WTC11 (cell line): ENCODE measurements around the gene MAML2. TPM values are rescaled to one million over a fixed set of nuclear protein-coding genes. Genes with fewer than 3 reads are reported as not detected.
A peak's percentile ranks its signal among the peaks of the same experiment; 100 is the strongest.

Experiments used
- ATAC-seq: fragments of 200-7000 bp; cut with Tn5 transposase; 2 replicates; pipeline ENCODE4 v1.10.0; 2021; ENCODE audit warnings: mild to moderate bottlenecking, moderate library complexity
- CTCF ChIA-PET: fragments of 300-600 bp; sonication (Branson Sonifier 250); formaldehyde crosslinking; loops from one replicate; lab custom pipeline; 2021; ENCODE audit warnings: antibody characterized with exemption; lab: Charles Lee
- POLR2A ChIA-PET: fragments of 350-600 bp; sonication (Branson Sonifier 250); formaldehyde crosslinking; loops from one replicate; lab custom pipeline; 2021; ENCODE audit warnings: antibody characterized with exemption; lab: Charles Lee
- DNase-seq: peaks from one replicate; pipeline ENCODE4 v3.0.0; 2021; ENCODE audit warnings: low spot score
- H3K27ac Mint-ChIP-seq: 2 replicates; pipeline ENCODE4 v1.8.0; 2021; ENCODE audit warnings: mixed read lengths
- H3K27me3 Mint-ChIP-seq: 2 replicates; pipeline ENCODE4 v1.8.0; 2021; ENCODE audit warnings: low read depth, mild to moderate bottlenecking, moderate library complexity, mixed read lengths
- H3K36me3 Mint-ChIP-seq: 2 replicates; pipeline ENCODE4 v1.8.0; 2021; ENCODE audit warnings: mixed read lengths
- H3K4me1 Mint-ChIP-seq: 2 replicates; pipeline ENCODE4 v1.8.0; 2022; ENCODE audit warnings: mixed read lengths
- H3K4me3 Mint-ChIP-seq: 2 replicates; pipeline ENCODE4 v1.8.0; 2021; ENCODE audit warnings: mild to moderate bottlenecking, moderate library complexity, mixed read lengths
- H3K9me3 Mint-ChIP-seq: 2 replicates; pipeline ENCODE4 v1.8.0; 2021; ENCODE audit warnings: mixed read lengths
- ATF2 ChIP-seq: sonication (generic); formaldehyde crosslinking; IDR thresholded peaks from 2 replicates; pipeline ENCODE4 v1.8.1; 2022; ENCODE audit warnings: low read depth, missing genetic modification reagents, borderline replicate concordance
- ATF6 ChIP-seq: sonication (generic); formaldehyde crosslinking; IDR thresholded peaks from 2 replicates; pipeline ENCODE4 v1.8.1; 2023; ENCODE audit warnings: mild to moderate bottlenecking, missing genetic modification reagents
- E2F5 ChIP-seq: sonication (generic); formaldehyde crosslinking; IDR thresholded peaks from 2 replicates; pipeline ENCODE4 v1.8.1; 2022; ENCODE audit warnings: mild to moderate bottlenecking, moderate library complexity, missing genetic modification reagents
- FOXP4 ChIP-seq: sonication (generic); formaldehyde crosslinking; IDR thresholded peaks from 2 replicates; pipeline ENCODE4 v1.8.0; 2022; ENCODE audit warnings: mild to moderate bottlenecking, missing genetic modification reagents
- GABPB1 ChIP-seq: sonication (generic); formaldehyde crosslinking; IDR thresholded peaks from 2 replicates; pipeline ENCODE4 v1.8.1; 2023; ENCODE audit warnings: mild to moderate bottlenecking, missing genetic modification reagents
- JUN ChIP-seq: sonication (generic); formaldehyde crosslinking; IDR thresholded peaks from 2 replicates; pipeline ENCODE4 v1.8.0; 2023; ENCODE audit warnings: mild to moderate bottlenecking, missing genetic modification reagents
- MAX ChIP-seq: sonication (generic); formaldehyde crosslinking; IDR thresholded peaks from 2 replicates; pipeline ENCODE4 v1.8.0; 2022; ENCODE audit warnings: mild to moderate bottlenecking, missing genetic modification reagents
- MXD4 ChIP-seq: fragments of 250-450 bp; sonication (Bioruptor Pico); IDR thresholded peaks from 2 replicates; pipeline ENCODE4 v1.8.0; 2021; ENCODE audit warnings: mild to moderate bottlenecking, moderate library complexity, borderline replicate concordance
- NFE2L1 ChIP-seq: sonication (generic); formaldehyde crosslinking; IDR thresholded peaks from 2 replicates; pipeline ENCODE4 v1.8.1; 2023; ENCODE audit warnings: missing genetic modification reagents
- NFYB ChIP-seq: sonication (generic); formaldehyde crosslinking; conservative IDR thresholded peaks from 2 replicates; pipeline ENCODE4 v1.8.0; 2022; ENCODE audit warnings: low read depth, missing genetic modification reagents
- NR2C2 ChIP-seq: sonication (generic); formaldehyde crosslinking; IDR thresholded peaks from 2 replicates; pipeline ENCODE4 v1.8.0; 2022; ENCODE audit warnings: mild to moderate bottlenecking, missing genetic modification reagents
- RELA ChIP-seq: sonication (generic); formaldehyde crosslinking; IDR thresholded peaks from 2 replicates; pipeline ENCODE4 v1.8.1; 2022; ENCODE audit warnings: missing genetic modification reagents, mild to moderate bottlenecking, borderline replicate concordance
- ZBTB43 ChIP-seq: sonication (generic); formaldehyde crosslinking; IDR thresholded peaks from 2 replicates; pipeline ENCODE4 v1.8.1; 2023; ENCODE audit warnings: mild to moderate bottlenecking, missing genetic modification reagents
- ZNF232 ChIP-seq: sonication (generic); formaldehyde crosslinking; IDR thresholded peaks from 2 replicates; pipeline ENCODE4 v1.8.0; 2022; ENCODE audit warnings: mild to moderate bottlenecking, missing genetic modification reagents
- ZNF317 ChIP-seq: sonication (generic); formaldehyde crosslinking; IDR thresholded peaks from 2 replicates; pipeline ENCODE4 v1.8.1; 2023; ENCODE audit warnings: low read depth, mild to moderate bottlenecking, moderate library complexity, missing genetic modification reagents, borderline replicate concordance
- ZNF512 ChIP-seq: sonication (generic); formaldehyde crosslinking; IDR thresholded peaks from 2 replicates; pipeline ENCODE4 v1.8.1; 2022; ENCODE audit warnings: missing genetic modification reagents, borderline replicate concordance
- ZNF532 ChIP-seq: fragments of 250-450 bp; sonication (Bioruptor Pico); IDR thresholded peaks from 2 replicates; pipeline ENCODE4 v1.9.0; 2021; ENCODE audit warnings: mild to moderate bottlenecking, borderline replicate concordance
- total RNA-seq: library from RNA; stranded (reverse); gene quantifications from 3 replicates; pipeline ENCODE4 v1.2.3, GENCODE V29; 2021

Gene MAML2
- total RNA-seq, 1 experiment from 2014 or later, result 8.1 TPM

GRCh38 chr11:96149743-96150555 is 193.0 kb downstream of the MAML2 start (continued):
- TF ChIP-seq ATF6 (CRISPR knock-in tag), result no peak
- TF ChIP-seq NFYB (CRISPR knock-in tag), result no peak
- TF ChIP-seq RELA, result no peak
- TF ChIP-seq GABPB1 (CRISPR knock-in tag), result no peak
- TF ChIP-seq JUN, result no peak
- TF ChIP-seq MXD4, result no peak
- no peak for TF ChIP-seq ZNF232
- TF ChIP-seq NFE2L1 (CRISPR knock-in tag), result no peak
- no peak for TF ChIP-seq ZBTB43 (CRISPR knock-in tag)
- no peak for TF ChIP-seq FOXP4
- TF ChIP-seq NR2C2 (CRISPR knock-in tag), result no peak
- no peak for TF ChIP-seq ATF2 (CRISPR knock-in tag)

GRCh38 chr11:96147906-96148486 is 195.0 kb downstream of the MAML2 start:
- Mint-ChIP-seq H3K36me3 (no peaks in the 10 kb centered on the region), H3K9me3 (no peaks in the 10 kb centered on the region)
- TF ChIP-seq E2F5 (CRISPR knock-in tag) (no peak), ZNF532 (no peak), ZNF317 (CRISPR knock-in tag) (no peak), MAX (CRISPR knock-in tag) (no peak), ZNF512 (CRISPR knock-in tag) (no peak)
- TF ChIP-seq, all 79 proteins: peak for 0
- H3K4me1 Mint-ChIP-seq, result peaks cover 39% of the 10 kb centered on the region
- ChIA-PET POLR2A (no interaction called here), CTCF (no interaction called here)
- peak overlapping the region; percentile 53; the same call in 1 of the 2 replicates for H3K27ac Mint-ChIP-seq
- DNase-seq, result no peak
- ATAC-seq, result no peak
- H3K27me3 Mint-ChIP-seq, result no peaks in the 10 kb centered on the region
- H3K4me3 Mint-ChIP-seq, result no peak overlapping the region
